CD4-positive, alpha-beta T cell treated with Interleukin-6 at 100 ng/mL for 8 hours (primary cell): ENCODE data around the gene TM4SF20.

Experiments used
- DNase-seq: peaks from one replicate; pipeline ENCODE4 v3.0.0-alpha.2; 2020; ENCODE audit warnings: mixed read lengths, low spot score

The TM4SF20 gene

GRCh38 chr2:227379095-227379494, at the start of gene TM4SF20:
Gene TM4SF20, minus strand, starts transcription at chr2:227379306. Its CDS starts 38 bp downstream, at chr2:227379268.
- no peak for DNase-seq

GRCh38 chr2:227428731-227429285, 49.7 kb upstream of the TM4SF20 start:
- DNase-seq = no peak

DNA sequence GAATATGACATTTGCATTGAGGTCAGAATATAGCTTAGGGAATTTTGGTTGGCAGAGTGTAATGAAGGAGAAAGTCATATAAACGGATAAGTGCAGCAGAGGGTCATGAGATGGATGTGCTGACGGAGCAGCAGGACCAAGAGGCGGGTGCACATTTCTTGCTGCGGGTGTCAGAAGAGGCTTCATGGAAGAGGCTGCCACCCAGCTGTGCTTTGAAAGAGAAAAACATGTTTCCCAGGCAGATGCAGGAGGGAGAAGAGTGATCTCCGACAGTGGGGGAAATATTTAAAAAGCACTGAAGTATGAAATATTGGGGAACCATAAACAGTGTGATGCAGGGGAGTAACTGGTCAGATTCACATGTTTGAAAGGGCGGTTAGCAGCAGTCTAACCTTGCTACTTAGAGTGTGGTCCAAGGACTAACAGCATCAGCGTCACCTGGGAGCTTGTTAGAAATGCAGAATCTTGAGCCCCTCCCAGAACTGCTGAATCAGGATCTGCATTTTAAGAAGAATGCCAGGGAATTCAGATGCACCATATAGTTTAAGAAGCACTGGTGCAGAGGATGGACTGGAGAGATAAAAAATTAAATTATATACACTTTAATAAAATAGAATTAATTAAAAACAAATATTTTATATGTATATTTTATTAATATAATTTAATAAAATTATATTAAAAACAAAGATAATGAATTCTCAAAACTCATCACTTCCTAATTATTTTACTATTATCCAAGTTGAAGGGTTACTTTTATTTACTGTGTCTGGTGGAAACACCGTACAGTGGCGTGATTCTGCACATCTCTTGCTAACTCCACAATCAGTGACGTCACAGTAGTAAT, 44.8 kb upstream of the TM4SF20 start:
- DNase-seq = no peak

DNA sequence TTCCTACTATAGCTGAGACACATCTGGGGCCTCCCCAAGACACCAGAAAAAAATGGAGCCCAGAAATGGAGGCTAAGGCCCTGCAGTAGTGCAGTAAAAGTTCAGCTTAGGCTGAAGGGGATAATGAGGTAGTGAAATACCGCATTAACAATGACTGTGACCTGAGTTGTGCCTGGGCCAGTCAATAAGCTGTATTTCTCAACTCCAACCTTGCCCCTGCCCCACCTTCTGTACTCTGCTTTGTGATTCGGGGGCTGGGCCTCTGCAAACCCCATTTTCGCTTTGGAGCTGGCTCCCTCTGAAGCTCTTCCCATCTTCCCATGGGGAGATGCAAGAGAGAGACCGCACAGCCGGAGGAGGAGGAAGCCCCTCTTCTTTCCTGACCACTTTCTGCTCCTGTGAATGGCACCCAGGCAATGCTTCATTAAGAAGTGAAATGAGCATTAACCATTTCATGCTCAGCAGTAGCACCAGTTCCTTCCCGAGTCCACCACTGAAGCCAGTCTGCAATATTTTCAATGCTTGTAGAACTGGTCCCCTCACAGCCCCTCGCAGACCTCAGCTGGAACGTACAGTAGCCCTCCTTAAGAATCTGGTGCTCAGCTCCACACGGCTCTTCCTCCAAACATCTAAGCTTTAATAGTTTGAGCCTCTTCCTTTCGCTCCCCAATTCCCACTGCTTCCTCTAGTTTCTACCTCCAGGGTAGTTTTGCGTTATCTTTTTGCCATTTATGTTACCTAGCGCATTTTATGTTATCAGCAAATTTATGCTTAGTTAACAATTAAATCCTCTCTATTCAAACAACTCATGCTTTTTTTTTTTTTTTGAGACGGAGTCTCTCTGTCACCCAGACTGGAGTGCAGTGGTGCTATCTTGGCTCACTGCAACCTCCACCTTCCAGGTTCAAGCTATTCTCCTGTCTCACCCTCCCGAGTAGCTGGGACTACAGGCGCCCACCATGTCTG, 41.3 kb upstream of the TM4SF20 start:
- DNase-seq = no peak

DNA sequence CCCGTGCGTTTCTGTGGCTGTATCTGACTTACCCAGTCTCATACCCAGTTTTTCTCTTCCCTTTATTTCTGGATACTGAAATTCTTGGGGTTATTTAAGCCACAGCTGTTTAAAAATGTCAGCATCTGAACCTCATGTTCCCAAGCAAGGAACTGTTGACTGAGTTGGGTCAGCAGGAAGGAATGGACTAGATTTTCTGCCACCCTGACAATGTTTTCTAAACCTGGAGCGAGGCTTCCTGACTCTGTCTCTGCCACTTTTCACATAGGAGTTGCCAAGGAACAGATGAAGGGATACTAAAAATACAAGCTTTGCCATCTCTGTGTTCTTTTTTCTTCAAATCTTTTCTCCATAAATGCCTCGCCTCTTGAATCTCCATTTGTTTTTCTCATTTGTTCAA, 37.6 kb upstream of the TM4SF20 start:
- no peak for DNase-seq

- no peak for DNase-seq
These were observed 36.7 kb upstream of the TM4SF20 start for GRCh38 chr2:227415538-227416424.

DNA sequence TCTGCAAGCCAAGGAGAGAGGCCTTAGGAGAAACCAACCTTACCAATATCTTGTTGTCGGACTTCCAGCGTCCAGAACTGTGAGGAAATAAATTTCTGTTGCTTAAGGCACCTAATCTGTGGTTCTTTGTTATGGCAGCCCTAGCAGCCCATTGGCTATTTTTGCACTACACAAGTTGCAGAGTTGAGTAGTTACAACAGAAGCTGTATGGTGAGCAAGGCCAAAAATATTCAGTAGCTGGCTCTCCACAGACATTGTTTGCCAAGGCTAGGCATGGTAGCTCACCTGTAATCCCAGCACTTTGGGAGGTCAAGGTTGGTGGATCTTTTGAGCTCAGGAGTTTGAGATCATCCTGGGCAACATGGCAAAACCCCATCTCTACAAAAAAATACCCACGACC, 35.7 kb upstream of the TM4SF20 start:
- no peak for DNase-seq

DNA sequence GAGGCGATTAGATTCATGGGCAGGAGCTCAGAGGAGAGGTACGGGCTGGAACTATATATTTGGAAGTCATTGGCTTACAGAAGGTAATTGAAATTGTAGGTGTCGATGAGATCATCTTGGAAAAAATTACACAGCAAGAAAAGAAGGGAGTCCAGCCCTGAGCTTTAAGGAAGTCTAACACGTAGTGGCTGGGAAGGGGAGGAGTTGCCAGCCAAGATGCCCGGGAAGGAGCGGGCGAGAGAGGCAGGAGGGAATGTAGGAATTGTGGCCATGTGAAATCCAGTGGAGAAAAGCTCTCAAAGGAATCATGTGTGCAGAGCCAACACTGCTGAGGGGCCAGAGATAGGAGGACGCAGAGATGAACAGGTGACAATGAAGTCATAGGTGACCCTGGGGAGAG, 34.3 kb upstream of the TM4SF20 start:
- no peak for DNase-seq

DNA sequence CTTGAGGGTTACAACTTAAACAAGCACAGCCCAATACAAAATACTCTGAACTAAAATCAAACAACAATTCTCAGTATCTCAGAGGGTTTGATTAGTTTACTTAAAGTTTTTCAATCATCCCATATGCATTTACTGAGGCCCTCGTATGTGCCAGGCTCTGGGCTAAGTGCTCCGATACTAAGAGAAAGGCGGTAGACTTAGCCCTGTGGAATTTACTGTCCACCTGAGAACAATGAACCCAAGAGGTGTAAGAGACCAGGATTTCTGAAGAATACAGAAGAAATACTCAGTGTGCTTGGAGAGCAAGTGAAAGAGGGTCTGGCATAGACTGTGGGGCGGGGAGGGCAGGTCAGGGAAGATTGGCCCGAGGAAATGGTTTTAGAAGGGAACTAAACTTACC, 33.8 kb upstream of the TM4SF20 start:
- DNase-seq = no peak

DNA sequence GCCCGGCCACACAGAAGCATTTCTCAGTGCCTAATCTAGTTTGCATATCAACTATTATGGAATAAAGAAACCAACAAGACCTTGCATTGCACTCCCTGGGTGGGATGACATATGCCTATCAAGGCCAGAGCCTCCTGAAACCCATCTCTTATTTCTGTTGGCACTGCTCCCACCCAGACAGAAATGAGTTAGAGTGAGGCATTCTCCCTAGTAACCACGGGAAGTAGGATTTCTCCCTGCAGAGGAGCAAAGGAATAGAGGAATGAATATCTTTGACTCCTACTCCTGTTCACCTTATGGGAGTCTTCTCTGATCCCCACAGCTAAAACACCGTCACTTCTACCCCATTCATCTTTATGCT, 32.9 kb upstream of the TM4SF20 start:
- DNase-seq = no peak

- DNase-seq = no peak
These were observed 32.3 kb upstream of the TM4SF20 start for GRCh38 chr2:227411320-227411989.

DNA sequence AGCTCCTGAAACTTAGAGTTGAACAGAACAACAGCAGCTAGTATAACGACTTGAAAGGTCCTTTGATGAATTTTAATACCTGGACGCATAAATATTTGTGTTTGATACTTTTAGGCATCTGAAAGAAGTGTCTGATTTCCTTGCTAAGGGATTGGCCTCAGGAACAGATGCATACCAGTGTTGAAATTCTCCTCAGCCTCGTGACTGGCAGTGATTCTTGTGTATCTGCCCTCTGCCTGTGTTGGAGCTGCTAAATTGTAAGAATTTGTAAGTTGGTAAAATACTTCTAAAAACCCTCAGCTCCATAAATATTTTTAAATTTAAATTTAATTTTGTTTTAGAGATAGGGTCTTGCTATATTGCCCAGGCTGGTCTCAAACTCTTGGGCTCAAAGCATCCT, 31.1 kb upstream of the TM4SF20 start:
- DNase-seq = no peak

- no peak for DNase-seq
These were observed 28.6 kb upstream of the TM4SF20 start for GRCh38 chr2:227407591-227408151.

DNA sequence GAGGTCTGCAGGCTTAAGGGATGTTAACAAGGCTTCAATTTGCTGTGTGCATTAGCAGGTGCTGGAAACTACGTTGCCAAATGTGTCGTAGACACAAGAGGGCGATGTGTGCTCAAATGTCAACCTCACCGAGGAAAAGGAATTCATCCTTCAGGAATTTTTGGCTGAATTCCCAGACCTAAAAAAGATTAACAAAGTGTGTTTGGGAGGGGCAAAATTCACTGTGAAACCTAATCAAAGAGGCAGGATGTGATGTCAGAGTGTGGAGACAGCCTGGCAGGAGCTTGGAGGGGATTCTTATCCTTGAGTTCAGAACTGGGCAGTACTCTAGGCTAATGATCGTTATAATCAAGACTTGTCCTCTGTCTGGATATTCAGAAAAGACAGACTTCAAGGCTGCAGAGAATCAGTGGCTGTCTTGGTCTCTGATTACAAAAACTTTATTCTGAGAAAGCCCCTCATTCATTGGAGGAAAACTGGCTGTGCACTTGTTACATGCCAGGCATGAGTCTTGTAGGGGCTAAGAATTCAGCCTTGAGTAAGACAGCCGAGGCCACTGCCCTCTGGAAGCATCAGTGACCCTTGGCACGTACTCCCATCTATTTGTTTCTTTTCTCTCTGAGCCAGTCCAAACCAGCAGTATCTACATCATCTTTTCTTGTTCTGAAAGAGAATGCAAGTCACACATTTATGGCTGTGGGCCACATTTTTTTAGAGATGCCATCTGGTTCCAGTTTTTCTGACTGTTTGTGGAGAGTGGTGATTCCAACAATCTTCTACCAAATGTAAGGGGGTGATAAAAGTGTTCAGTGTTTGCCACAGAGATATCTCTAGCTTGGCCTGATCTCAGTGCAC, 27.3 kb upstream of the TM4SF20 start:
- no peak for DNase-seq

GRCh38 chr2:227404585-227405271, 25.6 kb upstream of the TM4SF20 start:
- DNase-seq = no peak

DNA sequence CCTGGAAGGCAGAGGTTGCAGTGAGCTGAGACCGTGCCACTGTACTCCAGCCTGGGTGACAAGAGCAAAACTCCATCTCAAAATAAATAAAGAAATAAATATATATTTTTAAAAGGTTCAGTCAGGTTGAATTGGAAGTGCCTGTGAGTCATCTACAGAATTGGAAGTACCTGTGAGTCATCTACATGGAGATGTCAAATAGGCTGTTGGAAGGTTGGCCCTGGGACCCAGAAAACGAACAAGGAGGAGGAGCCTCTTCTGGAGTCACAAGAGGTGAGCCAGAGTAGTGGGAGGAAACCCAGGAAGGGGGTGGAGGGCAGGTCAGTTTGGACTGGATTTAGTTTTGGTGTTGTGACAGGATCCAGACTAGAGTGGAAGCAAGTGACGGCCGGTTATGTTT, 23.9 kb upstream of the TM4SF20 start:
- no peak for DNase-seq

- no peak for DNase-seq
These were observed 23.2 kb upstream of the TM4SF20 start for GRCh38 chr2:227402321-227402720.

DNA sequence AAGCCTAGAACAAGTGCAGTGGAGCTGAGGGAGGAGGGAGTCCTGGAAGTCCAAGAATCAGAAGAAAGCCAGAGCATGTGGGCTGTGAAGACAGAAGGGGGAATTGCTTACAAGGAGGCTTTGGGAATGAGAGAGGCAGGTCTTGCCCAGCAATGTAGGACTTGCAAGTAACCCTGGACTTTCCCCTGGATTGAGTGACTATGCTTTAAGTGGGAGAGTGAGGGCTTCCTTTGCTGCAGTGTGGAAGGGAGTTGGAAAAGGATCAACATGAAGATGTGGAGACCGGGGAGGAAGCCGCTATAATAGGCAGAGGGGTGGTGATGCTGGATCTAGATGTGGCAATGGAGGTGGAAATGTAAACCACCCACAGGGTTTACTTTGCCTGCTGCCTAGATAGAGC, 22.4 kb upstream of the TM4SF20 start:
- no peak for DNase-seq
